Omental fat pad (tissue), 4 donors: ENCODE measurements around the gene CCDC127. TPM values are rescaled to one million over a fixed set of nuclear protein-coding genes. Genes with fewer than 3 reads are reported as not detected.
"Not testable (repeated sequence)": the region's sequence is repeated elsewhere in the genome, so short reads cannot be mapped to it uniquely, and the experiment has no call there.

Experiments
- ATAC-seq: fragments of 150-250 bp; one replicate; pipeline ENCODE4 v1.9.1; 2016; ENCODE audit warnings: mild to moderate bottlenecking, moderate library complexity; ENCODE audit not compliant: low FRiP score
- DNase-seq: peaks from one replicate; pipeline ENCODE4 v3.0.0-alpha.2; 2019; ENCODE audit warnings: low spot score
- CTCF ChIP-seq, 3 donors: fragments of 450-650 bp; IDR thresholded peaks; one replicate each; pipeline ENCODE4 v1.5.1; 2016 to 2017; ENCODE audit warnings: antibody characterized with exemption in 3 of 3, mild to moderate bottlenecking in 3 of 3, moderate library complexity in 2 of 3
- total RNA-seq, 4 donors: library from RNA; depleted of rRNA; stranded (reverse); fragments of >200 nt; gene quantifications; one replicate each; pipeline ENCODE4 v1.1.0, GENCODE V29; 2016

CCDC127 gene
- total RNA-seq, 4 donors from 2014 or later: 4.7 to 10.6 (median 5.5) TPM

- ATAC-seq: no peak
- TF ChIP-seq CTCF (IDR thresholded peaks at IDR 0.05): no peak
- DNase-seq: no peak
These were observed 10.9 kb upstream of the CCDC127 start for GRCh38 chr5:228886-229285.

- ATAC-seq, DNase-seq: not testable (repeated sequence)
These were observed 9.4 kb upstream of the CCDC127 start for GRCh38 chr5:227375-227774.

GRCh38 chr5:225334-225733 is 7.4 kb upstream of the CCDC127 start:
- DNase-seq (no peak), ATAC-seq (no peak)
- TF ChIP-seq CTCF (IDR thresholded peaks at IDR 0.05): no peak

GRCh38 chr5:223791-224190 is 5.8 kb upstream of the CCDC127 start:
- ATAC-seq (no peak), DNase-seq (no peak)
- no peak for TF ChIP-seq CTCF (IDR thresholded peaks at IDR 0.05)

GRCh38 chr5:222951-223715 is 5.2 kb upstream of the CCDC127 start:
- not testable (repeated sequence) for ATAC-seq, DNase-seq

GRCh38 chr5:219991-220390 is 2.0 kb upstream of the CCDC127 start:
- DNase-seq (no peak), ATAC-seq (no peak)
- TF ChIP-seq CTCF (IDR thresholded peaks at IDR 0.05): no peak

GRCh38 chr5:219460-219863 is 1.5 kb upstream of the CCDC127 start:
- TF ChIP-seq CTCF (IDR thresholded peaks at IDR 0.05): no peak
- ATAC-seq (no peak), DNase-seq (no peak)

GRCh38 chr5:218457-219291 is 721 bp upstream of the CCDC127 start:
- no peak for DNase-seq
- TF ChIP-seq CTCF (IDR thresholded peaks at IDR 0.05): no peak
- peak; percentile 54 for ATAC-seq

GRCh38 chr5:216076-216475 is 1.9 kb downstream of the CCDC127 start:
- not testable (repeated sequence) for DNase-seq, ATAC-seq

GRCh38 chr5:215256-215655 is 2.7 kb downstream of the CCDC127 start:
- DNase-seq: not testable (repeated sequence)
- peak; percentile 42 for ATAC-seq
